ENCODE data around the gene MIP.

The MIP gene

DNA sequence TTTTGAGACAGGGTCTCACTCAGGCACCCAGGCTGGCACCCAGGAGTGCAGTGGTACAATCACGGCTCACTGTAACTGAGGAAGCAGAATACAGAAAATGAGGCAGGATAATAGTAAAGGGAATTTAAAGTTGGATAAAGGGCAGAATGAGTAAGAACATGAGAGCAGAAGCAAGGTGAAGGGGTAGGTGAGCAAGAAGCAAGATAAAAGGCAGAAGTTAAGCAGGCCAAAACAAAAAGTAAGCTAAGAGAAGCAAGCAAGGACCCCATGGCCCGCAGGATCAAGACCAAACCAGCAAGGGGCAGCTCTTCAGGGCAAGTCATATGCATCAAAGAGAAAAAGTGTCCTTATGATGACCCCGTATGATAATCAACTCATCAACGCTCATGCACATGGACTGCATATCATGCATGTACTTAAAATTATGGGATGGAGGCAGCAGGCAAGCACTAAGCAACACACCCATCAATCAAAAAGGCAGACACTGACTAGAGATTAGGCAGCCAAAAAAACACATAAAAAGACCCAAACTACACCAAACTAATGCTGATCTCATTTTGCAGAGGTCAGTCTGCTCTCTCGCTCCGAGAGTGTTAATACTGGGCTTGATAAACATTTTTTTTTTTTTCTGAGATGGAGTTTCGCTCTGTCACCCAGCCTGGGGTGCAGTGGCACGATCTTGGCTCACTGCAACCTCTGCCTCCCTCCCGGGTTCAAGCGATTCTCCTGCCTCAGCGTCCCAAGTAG, 16.9 kb downstream of the MIP start:
- TF ChIP-seq, protein P1, sequence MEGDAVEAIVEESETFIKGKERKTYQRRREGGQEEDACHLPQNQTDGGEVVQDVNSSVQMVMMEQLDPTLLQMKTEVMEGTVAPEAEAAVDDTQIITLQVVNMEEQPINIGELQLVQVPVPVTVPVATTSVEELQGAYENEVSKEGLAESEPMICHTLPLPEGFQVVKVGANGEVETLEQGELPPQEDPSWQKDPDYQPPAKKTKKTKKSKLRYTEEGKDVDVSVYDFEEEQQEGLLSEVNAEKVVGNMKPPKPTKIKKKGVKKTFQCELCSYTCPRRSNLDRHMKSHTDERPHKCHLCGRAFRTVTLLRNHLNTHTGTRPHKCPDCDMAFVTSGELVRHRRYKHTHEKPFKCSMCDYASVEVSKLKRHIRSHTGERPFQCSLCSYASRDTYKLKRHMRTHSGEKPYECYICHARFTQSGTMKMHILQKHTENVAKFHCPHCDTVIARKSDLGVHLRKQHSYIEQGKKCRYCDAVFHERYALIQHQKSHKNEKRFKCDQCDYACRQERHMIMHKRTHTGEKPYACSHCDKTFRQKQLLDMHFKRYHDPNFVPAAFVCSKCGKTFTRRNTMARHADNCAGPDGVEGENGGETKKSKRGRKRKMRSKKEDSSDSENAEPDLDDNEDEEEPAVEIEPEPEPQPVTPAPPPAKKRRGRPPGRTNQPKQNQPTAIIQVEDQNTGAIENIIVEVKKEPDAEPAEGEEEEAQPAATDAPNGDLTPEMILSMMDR (IDR thresholded peaks at IDR 0.05; ENCODE audit: control insufficient read depth, insufficient read depth, low read depth, low read length, missing control alignments): no peak
- DNase-seq (ENCODE audit: low read depth): no peak
- no peak overlapping the region for H3K4me3 ChIP-seq (ENCODE audit: control insufficient read depth, low read depth, low read length)

DNA sequence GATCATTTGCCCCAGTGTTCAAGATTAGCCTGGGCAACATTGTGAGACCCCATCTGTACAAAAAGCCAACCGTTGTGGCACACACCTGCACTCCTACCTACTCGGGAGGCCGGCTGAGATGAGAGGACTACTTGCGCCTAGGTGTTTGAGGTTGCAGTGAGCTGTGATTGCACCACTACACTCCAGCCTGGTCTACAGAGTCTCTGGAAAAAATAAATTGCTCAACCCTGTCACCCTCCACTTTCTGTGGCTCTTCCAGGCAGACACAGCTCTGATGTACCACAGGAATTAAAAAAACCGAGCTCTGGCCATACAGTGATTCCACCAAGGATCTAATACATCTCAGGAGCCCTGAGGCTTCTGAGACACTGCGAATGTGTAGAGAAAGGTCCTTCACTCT, 19.6 kb downstream of the MIP start:
- TF ChIP-seq, protein P1 (IDR thresholded peaks at IDR 0.05; ENCODE audit: control insufficient read depth, insufficient read depth, low read depth, low read length, missing control alignments): no peak
- H3K4me3 ChIP-seq (ENCODE audit: control insufficient read depth, low read depth, low read length): no peak overlapping the region
- DNase-seq (ENCODE audit: low read depth): no peak

DNA sequence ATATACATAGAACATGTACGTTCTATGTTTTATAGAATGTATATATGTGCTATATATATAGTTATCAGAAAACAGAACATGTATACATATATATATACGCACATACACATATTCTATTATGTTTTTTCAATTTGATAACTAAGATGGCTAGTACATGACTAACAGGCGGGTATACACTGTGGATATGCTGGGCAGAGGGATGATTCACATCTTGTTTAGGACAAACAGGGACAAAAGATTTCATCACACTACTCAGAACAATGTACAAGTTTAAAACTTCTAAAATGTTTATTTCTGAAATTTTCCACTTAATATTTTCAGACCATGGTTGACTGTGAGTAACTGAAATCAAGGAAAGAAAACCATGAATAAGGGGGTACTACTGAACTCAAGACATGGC, 22.6 kb downstream of the MIP start:
- TF ChIP-seq, protein P1 (IDR thresholded peaks at IDR 0.05; ENCODE audit: control insufficient read depth, insufficient read depth, low read depth, low read length, missing control alignments): no peak
- no peak overlapping the region for H3K4me3 ChIP-seq (ENCODE audit: control insufficient read depth, low read depth, low read length)
- no peak for DNase-seq (ENCODE audit: low read depth)

DNA sequence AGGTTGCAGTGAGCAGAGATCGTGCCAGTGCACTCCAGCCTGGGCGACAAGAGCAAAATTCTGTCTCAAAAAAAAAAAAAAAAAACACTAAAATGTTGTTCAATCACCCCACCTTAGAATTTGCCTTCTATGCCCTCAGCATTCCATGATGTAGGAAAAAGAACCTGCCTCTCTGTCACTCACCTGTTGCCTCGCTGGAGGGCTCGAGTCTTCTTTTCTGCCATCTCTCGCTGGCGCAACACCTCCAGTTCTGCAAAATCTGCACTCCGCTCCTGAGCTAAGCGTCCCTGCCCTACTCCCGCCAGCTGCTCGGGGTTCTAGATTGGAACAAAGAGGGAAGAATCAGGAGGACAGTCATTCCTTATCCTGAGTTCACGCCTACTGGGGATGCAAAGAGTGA, 23.2 kb downstream of the MIP start:
- DNase-seq (ENCODE audit: low read depth): no peak
- TF ChIP-seq, protein P1 (IDR thresholded peaks at IDR 0.05; ENCODE audit: control insufficient read depth, insufficient read depth, low read depth, low read length, missing control alignments): no peak
- no peak overlapping the region for H3K4me3 ChIP-seq (ENCODE audit: control insufficient read depth, low read depth, low read length)

DNA sequence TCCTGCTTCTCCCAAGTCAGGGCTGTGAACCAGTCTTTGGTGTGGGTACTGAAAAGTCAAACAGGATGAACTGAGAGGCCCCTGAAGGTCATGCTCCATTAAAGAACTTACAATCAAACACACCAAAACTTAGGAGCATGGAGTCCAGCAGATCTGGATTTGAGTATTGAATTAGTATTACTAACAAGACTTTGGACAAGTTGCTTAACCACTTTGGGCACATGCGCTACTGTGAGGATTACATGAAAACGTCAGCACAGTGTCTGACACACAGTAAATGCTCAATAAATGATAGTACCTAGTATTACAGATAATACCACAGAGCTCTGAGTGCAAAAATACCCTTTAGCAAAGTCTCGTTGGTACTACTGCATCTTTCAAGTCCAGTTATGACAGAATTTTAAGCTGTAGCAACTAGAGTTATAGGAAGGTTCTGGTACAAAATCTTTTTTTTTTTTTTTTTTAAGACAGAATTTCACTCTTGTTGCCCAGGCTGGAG, 28.5 kb downstream of the MIP start:
- H3K4me3 ChIP-seq (ENCODE audit: control insufficient read depth, low read depth, low read length): no peak overlapping the region
- DNase-seq (ENCODE audit: low read depth): no peak
- TF ChIP-seq, protein P1 (IDR thresholded peaks at IDR 0.05; ENCODE audit: control insufficient read depth, insufficient read depth, low read depth, low read length, missing control alignments): no peak

DNA sequence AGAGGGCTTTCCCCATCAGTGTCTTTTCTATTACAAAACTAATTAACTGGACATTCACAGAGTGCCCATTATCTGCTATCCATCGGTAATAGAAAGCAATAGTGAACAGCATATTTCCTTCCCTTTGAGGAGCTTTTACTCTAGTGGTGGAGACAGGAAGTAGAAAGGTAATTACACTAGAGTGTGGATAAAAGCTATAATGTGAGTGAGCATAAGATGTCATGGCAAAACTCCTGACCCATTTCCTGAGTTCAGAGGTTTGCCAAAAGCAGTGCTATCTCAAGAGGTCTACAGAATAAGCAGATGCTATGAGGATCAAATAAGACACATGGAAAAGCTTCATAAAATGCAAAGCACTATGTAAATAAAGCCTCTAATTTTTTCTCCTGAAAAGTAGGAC, 29.3 kb downstream of the MIP start:
- no peak for DNase-seq (ENCODE audit: low read depth)
- TF ChIP-seq, protein P1 (IDR thresholded peaks at IDR 0.05; ENCODE audit: control insufficient read depth, insufficient read depth, low read depth, low read length, missing control alignments): no peak
- no peak overlapping the region for H3K4me3 ChIP-seq (ENCODE audit: control insufficient read depth, low read depth, low read length)

All from AG09309 (cell line).